Retinal pigment epithelial cell (primary cell): ENCODE measurements around the gene CCNJL.
"Not testable (repeated sequence)": the region's sequence is repeated elsewhere in the genome, so short reads cannot be mapped to it uniquely, and the experiment has no call there.

Source experiments
- DNase-seq: peaks from one replicate; pipeline ENCODE4 v3.0.0-alpha.2; 2010; ENCODE audit warnings: low read depth
- H3K4me3 ChIP-seq: 2 replicates; pipeline ENCODE4 v1.5.1; 2011; ENCODE audit warnings: mild to moderate bottlenecking, low read length, control low read depth, moderate library complexity
- TF ChIP-seq, protein P1 (sequence below): conservative IDR thresholded peaks from 2 replicates; pipeline ENCODE4 v1.5.1; 2011; ENCODE audit warnings: low read depth, low read length, control low read depth, inconsistent platforms

CCNJL gene

GRCh38 chr5:160254706-160255105 is 57.7 kb downstream of the CCNJL start:
- H3K4me3 ChIP-seq = no peak overlapping the region
- DNase-seq = no peak
- TF ChIP-seq, protein P1, sequence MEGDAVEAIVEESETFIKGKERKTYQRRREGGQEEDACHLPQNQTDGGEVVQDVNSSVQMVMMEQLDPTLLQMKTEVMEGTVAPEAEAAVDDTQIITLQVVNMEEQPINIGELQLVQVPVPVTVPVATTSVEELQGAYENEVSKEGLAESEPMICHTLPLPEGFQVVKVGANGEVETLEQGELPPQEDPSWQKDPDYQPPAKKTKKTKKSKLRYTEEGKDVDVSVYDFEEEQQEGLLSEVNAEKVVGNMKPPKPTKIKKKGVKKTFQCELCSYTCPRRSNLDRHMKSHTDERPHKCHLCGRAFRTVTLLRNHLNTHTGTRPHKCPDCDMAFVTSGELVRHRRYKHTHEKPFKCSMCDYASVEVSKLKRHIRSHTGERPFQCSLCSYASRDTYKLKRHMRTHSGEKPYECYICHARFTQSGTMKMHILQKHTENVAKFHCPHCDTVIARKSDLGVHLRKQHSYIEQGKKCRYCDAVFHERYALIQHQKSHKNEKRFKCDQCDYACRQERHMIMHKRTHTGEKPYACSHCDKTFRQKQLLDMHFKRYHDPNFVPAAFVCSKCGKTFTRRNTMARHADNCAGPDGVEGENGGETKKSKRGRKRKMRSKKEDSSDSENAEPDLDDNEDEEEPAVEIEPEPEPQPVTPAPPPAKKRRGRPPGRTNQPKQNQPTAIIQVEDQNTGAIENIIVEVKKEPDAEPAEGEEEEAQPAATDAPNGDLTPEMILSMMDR = no peak

DNA sequence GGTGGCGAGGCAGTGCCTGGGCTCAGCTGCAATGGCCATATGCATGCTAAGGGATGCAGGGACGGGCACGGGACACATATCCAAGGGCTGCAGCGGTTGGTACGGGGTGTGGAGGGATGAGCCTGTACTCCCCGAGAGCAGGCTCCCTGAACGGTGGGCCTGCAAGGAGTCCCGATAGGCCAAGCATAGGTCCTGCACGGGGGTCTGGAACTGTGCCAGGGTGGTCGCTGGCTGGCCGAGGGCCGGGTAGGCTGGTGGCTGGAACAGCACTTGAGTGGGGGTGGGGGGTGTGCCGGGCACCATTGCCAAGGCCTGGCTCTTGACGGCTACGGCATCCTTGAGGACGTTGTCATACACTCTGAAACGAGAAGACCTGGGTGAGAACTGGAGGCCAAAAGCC is 58.9 kb downstream of the CCNJL start:
- TF ChIP-seq, protein P1 = no peak
- no peak for DNase-seq
- H3K4me3 ChIP-seq = no peak overlapping the region

- H3K4me3 ChIP-seq = no peak overlapping the region
- TF ChIP-seq, protein P1 = no peak
Measured at GRCh38 chr5:160252916-160253315, 59.4 kb downstream of the CCNJL start.

GRCh38 chr5:160251406-160252155 is 60.8 kb downstream of the CCNJL start:
- no peak for DNase-seq
- TF ChIP-seq, protein P1 = no peak

More at GRCh38 chr5:160252916-160253315, 59.4 kb downstream of the CCNJL start:
- DNase-seq = no peak

GRCh38 chr5:160250826-160251225 is 61.5 kb downstream of the CCNJL start:
- no peak overlapping the region for H3K4me3 ChIP-seq
- TF ChIP-seq, protein P1 = no peak
- DNase-seq = no peak

More at GRCh38 chr5:160251406-160252155, 60.8 kb downstream of the CCNJL start:
- no peak overlapping the region for H3K4me3 ChIP-seq

DNA sequence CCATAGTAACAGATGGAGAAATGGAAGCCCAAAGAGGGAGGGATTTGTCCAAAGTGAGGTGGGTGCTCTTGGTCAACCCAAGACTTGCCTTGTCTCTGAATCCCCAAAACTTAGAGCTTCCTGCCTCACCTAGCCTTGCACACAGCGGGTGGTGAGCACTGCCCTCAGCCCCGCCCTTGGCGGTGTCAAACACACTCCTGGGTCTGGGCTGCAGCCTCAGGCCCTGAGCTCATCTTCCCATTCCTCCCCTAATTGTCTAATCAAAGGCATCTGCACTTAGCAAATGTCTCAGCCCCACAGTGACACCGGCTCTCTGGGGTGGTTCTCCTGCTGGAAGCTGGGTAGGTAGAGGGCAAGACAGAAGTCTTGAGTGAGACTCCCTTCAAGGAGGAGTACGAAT is 62.1 kb downstream of the CCNJL start:
- no peak overlapping the region for H3K4me3 ChIP-seq
- DNase-seq = no peak
- TF ChIP-seq, protein P1 = no peak

DNA sequence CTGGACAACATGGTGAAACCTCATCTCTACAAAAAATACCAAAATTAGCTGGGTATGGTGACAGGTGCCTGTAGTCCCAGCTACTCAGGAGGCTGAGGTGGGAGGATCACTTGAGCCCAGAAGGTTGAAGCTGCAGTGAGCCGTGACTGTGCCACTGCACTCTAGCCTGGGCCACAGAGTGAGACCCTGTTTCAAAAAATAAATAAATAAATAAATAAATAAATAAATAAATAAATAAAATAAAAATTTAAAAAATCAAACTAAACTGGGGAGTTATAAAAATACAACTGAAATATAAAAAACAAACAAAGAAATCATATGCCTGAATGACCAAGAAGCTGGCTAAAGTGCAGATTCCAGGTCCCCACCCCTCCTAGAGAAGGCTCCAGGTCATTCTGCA is 62.8 kb downstream of the CCNJL start:
- DNase-seq = not testable (repeated sequence)

More for the DNA sequence above, 62.8 kb downstream of the CCNJL start:
- H3K4me3 ChIP-seq = not testable (repeated sequence)
